Natural killer cell (primary cell): ENCODE results near the gene DRD3. TPM values are rescaled to one million over a fixed set of nuclear protein-coding genes. Genes with fewer than 3 reads are reported as not detected.

Source experiments
- ATAC-seq, 3 donors: fragments of 150-1000 bp in 2 of 3; fragments of 200-7000 bp in 1 of 3; cut with Tn5 transposase; 1 replicate in 1 of 3; 2 replicates in 2 of 3; pipeline ENCODE4 v1.10.0; 2021; ENCODE audit warnings: mild to moderate bottlenecking in 2 of 3, moderate library complexity in 2 of 3
- DNase-seq, 2 donors: peaks; one replicate each; pipeline versions ENCODE4 v3.0.0 to v3.0.0-alpha.2; 2013 to 2021; ENCODE audit warnings: mixed read lengths in 1 of 2
- H3K27ac ChIP-seq: one replicate; pipeline ENCODE4 v1.5.1; 2013; ENCODE audit warnings: mild to moderate bottlenecking, low read length
- H3K27me3 ChIP-seq: one replicate; pipeline ENCODE4 v1.6.1; 2013; ENCODE audit warnings: low read length; ENCODE audit not compliant: control insufficient read depth, insufficient read depth
- H3K36me3 ChIP-seq: one replicate; pipeline ENCODE4 v1.6.1; 2013; ENCODE audit warnings: low read length; ENCODE audit not compliant: control insufficient read depth, insufficient read depth
- H3K4me1 ChIP-seq: one replicate; pipeline ENCODE4 v1.6.1; 2013; ENCODE audit warnings: low read length; ENCODE audit not compliant: control insufficient read depth, insufficient read depth
- H3K4me3 ChIP-seq: one replicate; pipeline ENCODE4 v1.5.1; 2013; ENCODE audit warnings: low read length
- H3K9me3 ChIP-seq: one replicate; pipeline ENCODE4 v1.6.1; 2013; ENCODE audit warnings: low read length; ENCODE audit not compliant: control insufficient read depth, insufficient read depth
- H3K27ac Mint-ChIP-seq, 2 donors: one replicate each; pipeline ENCODE4 v1.8.0; 2022; ENCODE audit warnings: mild to moderate bottlenecking in 2 of 2, mixed read lengths in 2 of 2, moderate library complexity in 1 of 2
- H3K27me3 Mint-ChIP-seq, 2 donors: one replicate each; pipeline ENCODE4 v1.8.0; 2022; ENCODE audit warnings: low read depth in 2 of 2, mixed read lengths in 2 of 2
- H3K36me3 Mint-ChIP-seq: one replicate; pipeline ENCODE4 v1.8.0; 2022; ENCODE audit warnings: mixed read lengths
- H3K4me1 Mint-ChIP-seq, 2 donors: one replicate each; pipeline ENCODE4 v1.8.0; 2022; ENCODE audit warnings: mixed read lengths in 2 of 2
- H3K4me3 Mint-ChIP-seq: one replicate; pipeline ENCODE4 v1.8.0; 2022; ENCODE audit warnings: mild to moderate bottlenecking, moderate library complexity, mixed read lengths
- H3K9me3 Mint-ChIP-seq, 2 donors: one replicate each; pipeline ENCODE4 v1.8.0; 2022; ENCODE audit warnings: mixed read lengths in 2 of 2
- WGBS: methylation state at CpG from one replicate; pipeline ENCODE4 v1.1.7; 2013; ENCODE audit warnings: missing lambda C conversion rate; ENCODE audit not compliant: insufficient coverage; 5-methylcytosine and 5-hydroxymethylcytosine counted together
- intact Hi-C: fragments of 100-400 bp; cut with micrococcal nuclease; formaldehyde crosslinking; loops from one replicate; pipeline ENCODE4 v1.14.2; 2022
- total RNA-seq, 4 donors: library from RNA; stranded (reverse); fragments of 120-200 nt in 1 of 4; gene quantifications; one replicate each; pipeline versions ENCODE4 v1.2.3 to v1.2.4, GENCODE V29; 2013 to 2022
- TF ChIP-seq, protein P1 (sequence below): fragments of 200-600 bp; IDR thresholded peaks from one replicate; pipeline ENCODE4 v1.8.0; 2022; ENCODE audit warnings: antibody characterized with exemption

Gene DRD3
- total RNA-seq, 3 donors from 2014 or later (not counting 1 experiment from before 2014, with no cell fraction given): not detected

DNA sequence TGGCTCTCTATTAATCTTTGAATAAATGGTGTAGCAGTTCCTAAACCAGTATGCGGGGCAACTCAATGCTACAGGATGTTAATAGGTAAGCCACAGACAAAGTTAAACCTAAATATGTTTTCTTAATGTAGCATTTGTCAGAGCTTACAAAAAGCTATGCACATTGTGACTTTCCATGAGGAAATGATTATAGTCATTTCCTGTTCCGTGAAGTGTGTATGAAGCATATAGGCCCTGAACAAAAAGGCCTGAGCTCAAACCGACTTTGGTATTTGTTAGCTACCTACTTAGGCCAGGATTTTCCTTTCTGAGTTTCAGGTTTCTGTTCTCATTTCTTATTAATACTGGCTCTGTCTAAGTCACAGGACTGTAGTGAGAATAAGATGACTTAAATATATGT lies 44.3 kb upstream of the DRD3 start:
- DNase-seq: peak in 1 of 2 donors; percentile 70
- Histone ChIP-seq H3K27me3 (no peaks in the 10 kb centered on the region), H3K4me1 (peaks cover 59% of the 10 kb centered on the region), H3K36me3 (peaks cover 2% of the 10 kb centered on the region), H3K27ac (peak overlapping the region; percentile 65), H3K9me3 (peaks cover 15% of the 10 kb centered on the region), H3K4me3 (no peak overlapping the region)
- H3K36me3 Mint-ChIP-seq: peaks cover 27% of the 10 kb centered on the region
- ATAC-seq: peak; percentile 52 to 59 (median 57)
- intact Hi-C loops: loop anchor here (1.0 to 5.0 kb wide), 4 partner anchors 10 to 114 kb away; no protein-coding TSS in a partner anchor
- 36% methylated on average over 3 of the region's 3 CpGs for WGBS
- H3K9me3 Mint-ChIP-seq: peaks cover 2 to 6% of the 10 kb centered on the region in 2 donors
- H3K27ac Mint-ChIP-seq: peak overlapping the region in 1 of 2 donors; percentile 94
- H3K4me1 Mint-ChIP-seq: peaks cover 78 to 88% of the 10 kb centered on the region in 2 donors
- no peaks in the 10 kb centered on the region for H3K27me3 Mint-ChIP-seq
- H3K4me3 Mint-ChIP-seq: peak overlapping the region; percentile 78
- TF ChIP-seq, protein P1, sequence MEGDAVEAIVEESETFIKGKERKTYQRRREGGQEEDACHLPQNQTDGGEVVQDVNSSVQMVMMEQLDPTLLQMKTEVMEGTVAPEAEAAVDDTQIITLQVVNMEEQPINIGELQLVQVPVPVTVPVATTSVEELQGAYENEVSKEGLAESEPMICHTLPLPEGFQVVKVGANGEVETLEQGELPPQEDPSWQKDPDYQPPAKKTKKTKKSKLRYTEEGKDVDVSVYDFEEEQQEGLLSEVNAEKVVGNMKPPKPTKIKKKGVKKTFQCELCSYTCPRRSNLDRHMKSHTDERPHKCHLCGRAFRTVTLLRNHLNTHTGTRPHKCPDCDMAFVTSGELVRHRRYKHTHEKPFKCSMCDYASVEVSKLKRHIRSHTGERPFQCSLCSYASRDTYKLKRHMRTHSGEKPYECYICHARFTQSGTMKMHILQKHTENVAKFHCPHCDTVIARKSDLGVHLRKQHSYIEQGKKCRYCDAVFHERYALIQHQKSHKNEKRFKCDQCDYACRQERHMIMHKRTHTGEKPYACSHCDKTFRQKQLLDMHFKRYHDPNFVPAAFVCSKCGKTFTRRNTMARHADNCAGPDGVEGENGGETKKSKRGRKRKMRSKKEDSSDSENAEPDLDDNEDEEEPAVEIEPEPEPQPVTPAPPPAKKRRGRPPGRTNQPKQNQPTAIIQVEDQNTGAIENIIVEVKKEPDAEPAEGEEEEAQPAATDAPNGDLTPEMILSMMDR: no peak

DNA sequence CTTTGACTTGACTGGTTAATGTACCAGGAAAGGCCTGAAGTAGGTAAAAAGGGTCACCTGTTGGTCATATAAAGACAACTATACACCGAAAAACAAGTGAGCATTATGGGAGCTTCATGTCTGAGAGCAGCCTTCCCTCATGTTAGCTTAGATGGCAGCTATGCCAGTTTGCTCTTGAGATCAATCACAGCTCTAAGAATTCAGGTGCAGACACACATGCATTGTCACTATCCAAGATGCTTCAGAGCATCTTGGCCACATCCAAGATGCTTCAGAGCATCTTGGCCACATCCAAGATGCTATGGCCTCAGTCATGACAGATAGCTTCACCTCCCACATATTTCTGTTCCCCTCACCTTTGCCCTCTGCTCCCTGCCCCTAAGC lies 43.0 kb upstream of the DRD3 start:
- Mint-ChIP-seq H3K4me1 (peaks cover 68 to 75% of the 10 kb centered on the region in 2 donors), H3K27me3 (no peaks in the 10 kb centered on the region), H3K4me3 (peak overlapping the region; percentile 37), H3K9me3 (peaks cover 2 to 6% of the 10 kb centered on the region in 2 donors), H3K27ac (peak overlapping the region in 1 of 2 donors; percentile 94), H3K36me3 (peaks cover 22% of the 10 kb centered on the region)
- TF ChIP-seq, protein P1: no peak
- Histone ChIP-seq H3K36me3 (peaks cover 2% of the 10 kb centered on the region), H3K9me3 (peaks cover 15% of the 10 kb centered on the region), H3K27me3 (no peaks in the 10 kb centered on the region), H3K4me1 (peaks cover 65% of the 10 kb centered on the region), H3K27ac (peak overlapping the region; percentile 65), H3K4me3 (no peak overlapping the region)
- DNase-seq (no peak), ATAC-seq (peak in 1 of 3 donors; percentile 23)
- WGBS: 84% methylated on average over 1 of the region's 1 CpG
- intact Hi-C loops: loop anchor here (5.0 kb wide), 2 partner anchors 50 to 115 kb away; no protein-coding TSS in a partner anchor

DNA sequence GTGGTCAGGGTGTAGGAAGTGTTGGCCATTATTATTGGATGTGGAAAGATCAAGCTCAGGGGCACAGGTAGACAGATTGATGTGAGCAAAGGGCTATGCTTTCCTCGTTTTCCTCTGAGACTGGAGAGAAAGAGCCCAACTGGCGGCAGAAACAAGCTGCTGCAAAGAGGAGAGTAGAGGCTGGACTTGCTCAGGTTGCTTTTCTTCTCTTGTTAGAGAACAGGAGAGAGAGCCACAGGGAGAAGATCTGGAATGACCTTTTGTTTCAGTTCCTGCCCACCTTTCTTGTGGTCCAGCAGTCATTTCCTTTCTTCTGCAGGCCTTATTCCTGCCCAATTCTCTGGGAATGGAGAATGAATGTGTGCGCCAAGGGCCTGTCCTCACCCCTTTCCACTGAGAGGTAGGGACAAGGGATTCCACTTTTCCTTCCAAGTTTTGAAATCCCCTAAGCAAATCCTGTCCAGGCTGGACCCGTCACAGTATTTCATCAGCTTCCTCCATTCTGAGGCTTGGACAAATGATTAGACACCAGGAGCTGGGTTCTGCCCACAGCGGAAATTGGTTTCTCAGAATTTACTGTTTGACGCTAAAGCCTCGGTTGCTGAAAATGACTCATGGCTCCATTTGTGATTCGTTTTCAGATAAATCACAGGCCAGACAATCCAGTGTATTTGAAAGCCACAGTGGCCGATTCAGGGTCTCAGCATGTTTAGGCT lies 42.5 kb upstream of the DRD3 start:
- peak; percentile 50 to 71 (median 50) for ATAC-seq
- intact Hi-C loops: loop anchor here (5.0 kb wide), 2 partner anchors 51 to 116 kb away; no protein-coding TSS in a partner anchor

More for the DNA sequence above, 42.5 kb upstream of the DRD3 start:
- Mint-ChIP-seq H3K27ac (peak overlapping the region in 1 of 2 donors; percentile 94), H3K27me3 (no peaks in the 10 kb centered on the region), H3K9me3 (peaks cover 2 to 6% of the 10 kb centered on the region in 2 donors), H3K4me1 (peaks cover 62 to 69% of the 10 kb centered on the region in 2 donors), H3K36me3 (peaks cover 22% of the 10 kb centered on the region), H3K4me3 (peak overlapping the region; percentile 37)
- peak; percentile 39 to 79 for DNase-seq
- Histone ChIP-seq H3K27ac (peak overlapping the region; percentile 65), H3K9me3 (peaks cover 15% of the 10 kb centered on the region), H3K27me3 (no peaks in the 10 kb centered on the region), H3K4me3 (no peak overlapping the region), H3K4me1 (peaks cover 66% of the 10 kb centered on the region), H3K36me3 (peaks cover 2% of the 10 kb centered on the region)
- 62% methylated on average over 9 of the region's 9 CpGs for WGBS
- TF ChIP-seq, protein P1: no peak
